K562 (cell line): ENCODE measurements around the gene CREB3L2. TPM values are rescaled to one million over a fixed set of nuclear protein-coding genes. Genes with fewer than 3 reads are reported as not detected.

Source experiments
- GTF2E2 ChIP-seq: fragments of 200-800 bp; sonication (Bioruptor generic); IDR thresholded peaks from 2 replicates; pipeline ENCODE4 v1.6.1; 2016; ENCODE audit warnings: missing genetic modification characterization, missing compliant biosample characterization
- POU5F1 ChIP-seq: fragments of 150-350 bp; IDR thresholded peaks from 2 replicates; pipeline ENCODE4 v1.6.1; 2014; ENCODE audit warnings: borderline replicate concordance, low read length, low read depth, mild to moderate bottlenecking; ENCODE audit not compliant: partially characterized antibody
- RBBP5 ChIP-seq: fragments of 200-600 bp; sonication (generic); IDR thresholded peaks from 2 replicates; pipeline ENCODE4 v1.6.1; 2012; ENCODE audit warnings: borderline replicate concordance, mild to moderate bottlenecking, low read length, control low read depth, inconsistent platforms; ENCODE audit not compliant: insufficient read depth, poor library complexity, severe bottlenecking
- RBM17 ChIP-seq: fragments of 200-400 bp; formaldehyde crosslinking; IDR thresholded peaks from 2 replicates; pipeline ENCODE4 v1.6.1; 2017; ENCODE audit warnings: low read depth, mild to moderate bottlenecking, low read length, borderline replicate concordance
- SRF ChIP-seq, 2 experiments: fragments of 250-450, 450-650 bp in 1 of 2; sonication (Bioruptor Pico) in 1 of 2; sonication (generic) in 1 of 2; formaldehyde crosslinking; IDR thresholded peaks; 2 replicates each; pipeline versions ENCODE4 v1.5.0 to v1.5.1; 2020 to 2022; ENCODE audit warnings: mild to moderate bottlenecking in 1 of 2, missing genetic modification reagents in 1 of 2
- polyA plus RNA-seq, 8 experiments: library from polyadenylated mRNA; depleted of rRNA in 4 of 8; stranded (reverse) in 5 of 8; unstranded in 3 of 8; fragments of >200 nt; fragmentation: Nextera tagmentation in 2 of 8; fragmentation: Illumina TruSeq in 1 of 8; extraction: Ambion mirVana in 2 of 8; extraction: Trizol in 1 of 8; gene quantifications; 2 replicates each; pipeline versions ENCODE4 v1.2.1 to v1.2.3, GENCODE V29; 2011 to 2014; ENCODE audit warnings: inconsistent platforms in 1 of 8, missing spikeins in 1 of 8
- total RNA-seq, 7 experiments: library from RNA; depleted of rRNA in 6 of 7; stranded (reverse); fragments of >200 nt in 6 of 7; fragmentation: Illumina TruSeq in 2 of 7; extraction: Trizol in 2 of 7; gene quantifications; 2 replicates each; pipeline versions ENCODE4 v1.2.1 to v1.2.3, GENCODE V29; 2011 to 2021; ENCODE audit warnings: low replicate concordance in 1 of 7
- TF ChIP-seq, protein P1 (sequence below): sonication (generic); formaldehyde crosslinking; IDR thresholded peaks from 2 replicates; pipeline ENCODE4 v1.8.0; 2022; ENCODE audit warnings: mild to moderate bottlenecking, missing genetic modification reagents
- TF ChIP-seq, protein P2 (sequence below): sonication (generic); IDR thresholded peaks from 2 replicates; pipeline ENCODE4 v1.6.1; 2016

Gene CREB3L2
- total and polyA plus RNA-seq, 9 of the 15 experiments (the other 6 are each of a cell fraction or from before 2014, with no cell fraction given): 7.1 to 45.6 (median 15.8) TPM

DNA sequence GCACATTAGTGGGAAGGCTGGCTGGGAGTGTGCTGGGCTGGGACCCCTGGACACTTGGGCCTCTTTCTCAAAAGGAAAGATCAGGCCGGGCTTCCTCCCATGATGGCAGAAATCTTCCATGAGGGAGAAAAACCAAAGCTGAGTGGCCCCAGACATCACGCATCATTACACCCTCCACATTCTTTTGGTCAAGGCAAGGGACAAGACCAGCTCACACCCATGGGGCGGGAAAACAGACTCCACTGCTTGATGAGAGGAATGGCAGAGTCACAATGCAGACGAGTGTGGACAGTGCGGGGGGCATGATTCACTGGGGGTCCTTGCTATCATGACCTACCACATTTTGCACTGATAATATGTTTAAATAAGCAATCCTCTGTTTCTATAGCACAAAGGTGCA is 73.3 kb downstream of the CREB3L2 start (continued):
- TF ChIP-seq RBM17 (no peak), GTF2E2 (tag) (no peak), POU5F1 (no peak), SRF (CRISPR knock-in tag; IDR thresholded peaks at IDR 0.05) (no peak), RBBP5 (no peak)
- TF ChIP-seq, protein P1, sequence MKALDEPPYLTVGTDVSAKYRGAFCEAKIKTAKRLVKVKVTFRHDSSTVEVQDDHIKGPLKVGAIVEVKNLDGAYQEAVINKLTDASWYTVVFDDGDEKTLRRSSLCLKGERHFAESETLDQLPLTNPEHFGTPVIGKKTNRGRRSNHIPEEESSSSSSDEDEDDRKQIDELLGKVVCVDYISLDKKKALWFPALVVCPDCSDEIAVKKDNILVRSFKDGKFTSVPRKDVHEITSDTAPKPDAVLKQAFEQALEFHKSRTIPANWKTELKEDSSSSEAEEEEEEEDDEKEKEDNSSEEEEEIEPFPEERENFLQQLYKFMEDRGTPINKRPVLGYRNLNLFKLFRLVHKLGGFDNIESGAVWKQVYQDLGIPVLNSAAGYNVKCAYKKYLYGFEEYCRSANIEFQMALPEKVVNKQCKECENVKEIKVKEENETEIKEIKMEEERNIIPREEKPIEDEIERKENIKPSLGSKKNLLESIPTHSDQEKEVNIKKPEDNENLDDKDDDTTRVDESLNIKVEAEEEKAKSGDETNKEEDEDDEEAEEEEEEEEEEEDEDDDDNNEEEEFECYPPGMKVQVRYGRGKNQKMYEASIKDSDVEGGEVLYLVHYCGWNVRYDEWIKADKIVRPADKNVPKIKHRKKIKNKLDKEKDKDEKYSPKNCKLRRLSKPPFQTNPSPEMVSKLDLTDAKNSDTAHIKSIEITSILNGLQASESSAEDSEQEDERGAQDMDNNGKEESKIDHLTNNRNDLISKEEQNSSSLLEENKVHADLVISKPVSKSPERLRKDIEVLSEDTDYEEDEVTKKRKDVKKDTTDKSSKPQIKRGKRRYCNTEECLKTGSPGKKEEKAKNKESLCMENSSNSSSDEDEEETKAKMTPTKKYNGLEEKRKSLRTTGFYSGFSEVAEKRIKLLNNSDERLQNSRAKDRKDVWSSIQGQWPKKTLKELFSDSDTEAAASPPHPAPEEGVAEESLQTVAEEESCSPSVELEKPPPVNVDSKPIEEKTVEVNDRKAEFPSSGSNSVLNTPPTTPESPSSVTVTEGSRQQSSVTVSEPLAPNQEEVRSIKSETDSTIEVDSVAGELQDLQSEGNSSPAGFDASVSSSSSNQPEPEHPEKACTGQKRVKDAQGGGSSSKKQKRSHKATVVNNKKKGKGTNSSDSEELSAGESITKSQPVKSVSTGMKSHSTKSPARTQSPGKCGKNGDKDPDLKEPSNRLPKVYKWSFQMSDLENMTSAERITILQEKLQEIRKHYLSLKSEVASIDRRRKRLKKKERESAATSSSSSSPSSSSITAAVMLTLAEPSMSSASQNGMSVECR: no peak
- TF ChIP-seq, protein P2, sequence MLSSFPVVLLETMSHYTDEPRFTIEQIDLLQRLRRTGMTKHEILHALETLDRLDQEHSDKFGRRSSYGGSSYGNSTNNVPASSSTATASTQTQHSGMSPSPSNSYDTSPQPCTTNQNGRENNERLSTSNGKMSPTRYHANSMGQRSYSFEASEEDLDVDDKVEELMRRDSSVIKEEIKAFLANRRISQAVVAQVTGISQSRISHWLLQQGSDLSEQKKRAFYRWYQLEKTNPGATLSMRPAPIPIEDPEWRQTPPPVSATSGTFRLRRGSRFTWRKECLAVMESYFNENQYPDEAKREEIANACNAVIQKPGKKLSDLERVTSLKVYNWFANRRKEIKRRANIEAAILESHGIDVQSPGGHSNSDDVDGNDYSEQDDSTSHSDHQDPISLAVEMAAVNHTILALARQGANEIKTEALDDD: no peak
